Measurements from ENCODE around the gene TFR2. TPM values are rescaled to one million over a fixed set of nuclear protein-coding genes. Genes with fewer than 3 reads are reported as not detected.

Gene TFR2
- total and polyA plus RNA-seq, 2 of the 13 experiments (the other 11 are each of a cell fraction or from before 2014, with no cell fraction given), result 36.9 to 64.2 TPM

DNA sequence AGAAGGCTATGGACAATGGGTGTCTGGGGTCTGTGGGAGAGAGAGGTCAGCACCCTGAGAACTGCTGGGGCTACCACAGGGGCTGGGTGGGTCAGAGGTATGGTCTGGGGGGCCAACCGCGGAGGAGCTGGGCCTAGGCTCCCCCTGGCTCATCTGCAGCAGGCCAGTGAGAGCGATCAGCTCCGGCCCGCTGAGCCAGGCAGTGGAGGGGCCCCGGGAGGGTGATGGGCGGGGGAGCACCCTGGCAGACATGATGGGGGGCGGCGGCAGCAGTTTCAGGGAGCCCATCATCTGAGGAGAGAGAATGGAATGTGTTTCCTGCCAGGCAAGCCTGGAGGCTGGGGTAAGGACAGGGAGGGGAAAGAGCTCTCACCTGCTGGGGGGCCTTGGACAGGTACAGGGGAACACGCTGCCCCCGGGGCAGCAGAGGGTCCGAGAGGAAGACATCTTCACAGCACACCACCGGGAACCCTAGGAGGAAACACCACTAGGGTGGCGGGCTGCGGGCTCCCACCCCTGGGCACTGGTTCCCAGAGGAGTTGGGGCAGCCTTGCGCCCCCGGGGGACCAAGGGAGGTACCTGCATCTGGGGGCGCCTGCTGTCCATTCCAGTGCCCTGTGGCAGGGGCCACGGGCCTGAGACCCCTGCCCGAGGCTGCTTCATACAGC lies 68.9 kb downstream of the TFR2 start (continued):
- TF ChIP-seq ATF7-NPFF (CRISPR knock-in tag; IDR thresholded peaks at IDR 0.05; ENCODE audit: low read depth), result no peak
- TF ChIP-seq, protein P1, sequence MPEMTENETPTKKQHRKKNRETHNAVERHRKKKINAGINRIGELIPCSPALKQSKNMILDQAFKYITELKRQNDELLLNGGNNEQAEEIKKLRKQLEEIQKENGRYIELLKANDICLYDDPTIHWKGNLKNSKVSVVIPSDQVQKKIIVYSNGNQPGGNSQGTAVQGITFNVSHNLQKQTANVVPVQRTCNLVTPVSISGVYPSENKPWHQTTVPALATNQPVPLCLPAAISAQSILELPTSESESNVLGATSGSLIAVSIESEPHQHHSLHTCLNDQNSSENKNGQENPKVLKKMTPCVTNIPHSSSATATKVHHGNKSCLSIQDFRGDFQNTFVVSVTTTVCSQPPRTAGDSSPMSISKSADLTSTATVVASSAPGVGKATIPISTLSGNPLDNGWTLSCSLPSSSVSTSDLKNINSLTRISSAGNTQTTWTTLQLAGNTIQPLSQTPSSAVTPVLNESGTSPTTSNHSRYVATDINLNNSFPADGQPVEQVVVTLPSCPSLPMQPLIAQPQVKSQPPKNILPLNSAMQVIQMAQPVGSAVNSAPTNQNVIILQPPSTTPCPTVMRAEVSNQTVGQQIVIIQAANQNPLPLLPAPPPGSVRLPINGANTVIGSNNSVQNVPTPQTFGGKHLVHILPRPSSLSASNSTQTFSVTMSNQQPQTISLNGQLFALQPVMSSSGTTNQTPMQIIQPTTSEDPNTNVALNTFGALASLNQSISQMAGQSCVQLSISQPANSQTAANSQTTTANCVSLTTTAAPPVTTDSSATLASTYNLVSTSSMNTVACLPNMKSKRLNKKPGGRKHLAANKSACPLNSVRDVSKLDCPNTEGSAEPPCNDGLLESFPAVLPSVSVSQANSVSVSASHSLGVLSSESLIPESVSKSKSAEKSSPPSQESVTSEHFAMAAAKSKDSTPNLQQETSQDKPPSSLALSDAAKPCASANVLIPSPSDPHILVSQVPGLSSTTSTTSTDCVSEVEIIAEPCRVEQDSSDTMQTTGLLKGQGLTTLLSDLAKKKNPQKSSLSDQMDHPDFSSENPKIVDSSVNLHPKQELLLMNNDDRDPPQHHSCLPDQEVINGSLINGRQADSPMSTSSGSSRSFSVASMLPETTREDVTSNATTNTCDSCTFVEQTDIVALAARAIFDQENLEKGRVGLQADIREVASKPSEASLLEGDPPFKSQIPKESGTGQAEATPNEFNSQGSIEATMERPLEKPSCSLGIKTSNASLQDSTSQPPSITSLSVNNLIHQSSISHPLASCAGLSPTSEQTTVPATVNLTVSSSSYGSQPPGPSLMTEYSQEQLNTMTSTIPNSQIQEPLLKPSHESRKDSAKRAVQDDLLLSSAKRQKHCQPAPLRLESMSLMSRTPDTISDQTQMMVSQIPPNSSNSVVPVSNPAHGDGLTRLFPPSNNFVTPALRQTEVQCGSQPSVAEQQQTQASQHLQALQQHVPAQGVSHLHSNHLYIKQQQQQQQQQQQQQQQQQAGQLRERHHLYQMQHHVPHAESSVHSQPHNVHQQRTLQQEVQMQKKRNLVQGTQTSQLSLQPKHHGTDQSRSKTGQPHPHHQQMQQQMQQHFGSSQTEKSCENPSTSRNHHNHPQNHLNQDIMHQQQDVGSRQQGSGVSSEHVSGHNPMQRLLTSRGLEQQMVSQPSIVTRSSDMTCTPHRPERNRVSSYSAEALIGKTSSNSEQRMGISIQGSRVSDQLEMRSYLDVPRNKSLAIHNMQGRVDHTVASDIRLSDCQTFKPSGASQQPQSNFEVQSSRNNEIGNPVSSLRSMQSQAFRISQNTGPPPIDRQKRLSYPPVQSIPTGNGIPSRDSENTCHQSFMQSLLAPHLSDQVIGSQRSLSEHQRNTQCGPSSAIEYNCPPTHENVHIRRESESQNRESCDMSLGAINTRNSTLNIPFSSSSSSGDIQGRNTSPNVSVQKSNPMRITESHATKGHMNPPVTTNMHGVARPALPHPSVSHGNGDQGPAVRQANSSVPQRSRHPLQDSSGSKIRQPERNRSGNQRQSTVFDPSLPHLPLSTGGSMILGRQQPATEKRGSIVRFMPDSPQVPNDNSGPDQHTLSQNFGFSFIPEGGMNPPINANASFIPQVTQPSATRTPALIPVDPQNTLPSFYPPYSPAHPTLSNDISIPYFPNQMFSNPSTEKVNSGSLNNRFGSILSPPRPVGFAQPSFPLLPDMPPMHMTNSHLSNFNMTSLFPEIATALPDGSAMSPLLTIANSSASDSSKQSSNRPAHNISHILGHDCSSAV (CRISPR knock-in tag; IDR thresholded peaks at IDR 0.05; ENCODE audit: borderline replicate concordance), result no peak
- no peak for TF ChIP-seq ZKSCAN5 (CRISPR knock-in tag; IDR thresholded peaks at IDR 0.05)
- no peak for TF ChIP-seq TP53 (CRISPR knock-in tag; conservative IDR thresholded peaks at IDR 0.05)
- no peak for TF ChIP-seq EP300 (IDR thresholded peaks at IDR 0.05; ENCODE audit: low read depth in 2 of 2, low read length in 2 of 2)
- TF ChIP-seq EP300 (CRISPR knock-in tag; IDR thresholded peaks at IDR 0.05; ENCODE audit: borderline replicate concordance), result no peak
- TF ChIP-seq ZSCAN12 (CRISPR knock-in tag; IDR thresholded peaks at IDR 0.05), result no peak
- no peak for TF ChIP-seq ZNF333 (CRISPR knock-in tag; IDR thresholded peaks at IDR 0.05; ENCODE audit: borderline replicate concordance)
- no peak for TF ChIP-seq BORCS8-MEF2B (CRISPR knock-in tag; IDR thresholded peaks at IDR 0.05)
- TF ChIP-seq ARNT2 (CRISPR knock-in tag; IDR thresholded peaks at IDR 0.05; ENCODE audit: low read depth), result no peak
- no peak for TF ChIP-seq GFI1 (CRISPR knock-in tag; IDR thresholded peaks at IDR 0.05; ENCODE audit: borderline replicate concordance)
- no peak for TF ChIP-seq ZNF562 (CRISPR knock-in tag; IDR thresholded peaks at IDR 0.05; ENCODE audit: borderline replicate concordance)
- TF ChIP-seq CC2D1A (CRISPR knock-in tag; IDR thresholded peaks at IDR 0.05), result no peak
- TF ChIP-seq, protein P2, sequence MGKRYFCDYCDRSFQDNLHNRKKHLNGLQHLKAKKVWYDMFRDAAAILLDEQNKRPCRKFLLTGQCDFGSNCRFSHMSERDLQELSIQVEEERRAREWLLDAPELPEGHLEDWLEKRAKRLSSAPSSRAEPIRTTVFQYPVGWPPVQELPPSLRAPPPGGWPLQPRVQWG (CRISPR knock-in tag; IDR thresholded peaks at IDR 0.05; ENCODE audit: borderline replicate concordance, low read depth), result no peak
- TF ChIP-seq AGO1 (IDR thresholded peaks at IDR 0.05; ENCODE audit: low read depth, low read length, poor library complexity, severe bottlenecking), result peak; percentile 99
- TF ChIP-seq, protein P3, sequence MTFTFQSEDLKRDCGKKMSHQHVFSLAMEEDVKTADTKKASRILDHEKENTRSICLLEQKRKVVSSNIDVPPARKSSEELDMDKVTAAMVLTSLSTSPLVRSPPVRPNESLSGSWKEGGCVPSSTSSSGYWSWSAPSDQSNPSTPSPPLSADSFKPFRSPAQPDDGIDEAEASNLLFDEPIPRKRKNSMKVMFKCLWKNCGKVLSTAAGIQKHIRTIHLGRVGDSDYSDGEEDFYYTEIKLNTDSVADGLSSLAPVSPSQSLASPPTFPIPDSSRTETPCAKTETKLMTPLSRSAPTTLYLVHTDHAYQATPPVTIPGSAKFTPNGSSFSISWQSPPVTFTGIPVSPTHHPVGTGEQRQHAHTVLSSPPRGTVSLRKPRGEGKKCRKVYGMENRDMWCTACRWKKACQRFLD (CRISPR knock-in tag; IDR thresholded peaks at IDR 0.05; ENCODE audit: borderline replicate concordance), result no peak
- TF ChIP-seq ZNF776 (CRISPR knock-in tag; IDR thresholded peaks at IDR 0.05), result no peak
- TF ChIP-seq HES4 (CRISPR knock-in tag; IDR thresholded peaks at IDR 0.05; ENCODE audit: borderline replicate concordance), result 0 out of 2 replicates have a peak, but pooled peaks have one; percentile 17
- TF ChIP-seq ELF3 (CRISPR knock-in tag; IDR thresholded peaks at IDR 0.05), result no peak
- no peak for TF ChIP-seq RARG (CRISPR knock-in tag; IDR thresholded peaks at IDR 0.05; ENCODE audit: low read depth)
- TF ChIP-seq CHD4 (IDR thresholded peaks at IDR 0.05; ENCODE audit: borderline replicate concordance, low read length), result no peak
